Measurements from ENCODE around the gene WIPF3.
"Not testable (repeated sequence)": the region's sequence is repeated elsewhere in the genome, so short reads cannot be mapped to it uniquely, and the experiment has no call there.

The WIPF3 gene

GRCh38 chr7:29884399-29885272, 78.3 kb downstream of the WIPF3 start:
- Histone ChIP-seq H3K27me3 (ENCODE audit: insufficient read depth, insufficient read length) (no peaks in the 10 kb centered on the region), H3K4me3 (ENCODE audit: insufficient read length, low read depth) (peak overlapping the region; percentile 21), H3K4me1 (ENCODE audit: insufficient read depth, insufficient read length) (no peaks in the 10 kb centered on the region), H3K9me3 (ENCODE audit: insufficient read depth, low read length) (no peaks in the 10 kb centered on the region), H3K9ac (ENCODE audit: insufficient read length, low read depth) (peak overlapping the region; percentile 71), H3K36me3 (ENCODE audit: insufficient read depth, insufficient read length, low read length) (no peaks in the 10 kb centered on the region)
- TF ChIP-seq YY1 (IDR thresholded peaks at IDR 0.05; ENCODE audit: insufficient read depth, insufficient read length) = no peak
- no peak for TF ChIP-seq SUZ12 (IDR thresholded peaks at IDR 0.05; ENCODE audit: extremely low read depth, insufficient read depth, insufficient read length)
- TF ChIP-seq ZNF274 (IDR thresholded peaks at IDR 0.05; ENCODE audit: low read depth, low read length) = no peak
- peak; percentile 13 for DNase-seq (ENCODE audit: low read depth, low spot score)

GRCh38 chr7:29885626-29886025, 79.3 kb downstream of the WIPF3 start:
- H3K4me1 ChIP-seq (ENCODE audit: insufficient read depth, insufficient read length) = no peaks in the 10 kb centered on the region
- no peak overlapping the region for H3K4me3 ChIP-seq (ENCODE audit: insufficient read length, low read depth)
- no peak overlapping the region for H3K9ac ChIP-seq (ENCODE audit: insufficient read length, low read depth)
- H3K27me3 ChIP-seq (ENCODE audit: insufficient read depth, insufficient read length) = no peaks in the 10 kb centered on the region
- H3K9me3 ChIP-seq (ENCODE audit: insufficient read depth, low read length) = no peaks in the 10 kb centered on the region
- no peak for TF ChIP-seq ZNF274 (IDR thresholded peaks at IDR 0.05; ENCODE audit: low read depth, low read length)
- no peak for TF ChIP-seq YY1 (IDR thresholded peaks at IDR 0.05; ENCODE audit: insufficient read depth, insufficient read length)
- no peak for TF ChIP-seq SUZ12 (IDR thresholded peaks at IDR 0.05; ENCODE audit: extremely low read depth, insufficient read depth, insufficient read length)
- H3K36me3 ChIP-seq (ENCODE audit: insufficient read depth, insufficient read length, low read length) = no peaks in the 10 kb centered on the region
- DNase-seq (ENCODE audit: low read depth, low spot score) = no peak

GRCh38 chr7:29886827-29887226, 80.5 kb downstream of the WIPF3 start:
- Histone ChIP-seq H3K4me1 (ENCODE audit: insufficient read depth, insufficient read length) (no peaks in the 10 kb centered on the region), H3K36me3 (ENCODE audit: insufficient read depth, insufficient read length, low read length) (no peaks in the 10 kb centered on the region), H3K9ac (ENCODE audit: insufficient read length, low read depth) (no peak overlapping the region), H3K9me3 (ENCODE audit: insufficient read depth, low read length) (no peaks in the 10 kb centered on the region), H3K27me3 (ENCODE audit: insufficient read depth, insufficient read length) (no peaks in the 10 kb centered on the region), H3K4me3 (ENCODE audit: insufficient read length, low read depth) (no peak overlapping the region)
- TF ChIP-seq YY1 (IDR thresholded peaks at IDR 0.05; ENCODE audit: insufficient read depth, insufficient read length) (no peak), ZNF274 (IDR thresholded peaks at IDR 0.05; ENCODE audit: low read depth, low read length) (no peak), SUZ12 (IDR thresholded peaks at IDR 0.05; ENCODE audit: extremely low read depth, insufficient read depth, insufficient read length) (no peak)
- DNase-seq (ENCODE audit: low read depth, low spot score) = no peak

GRCh38 chr7:29888006-29888405, 81.7 kb downstream of the WIPF3 start:
- H3K9me3 ChIP-seq (ENCODE audit: insufficient read depth, low read length) = no peaks in the 10 kb centered on the region
- no peaks in the 10 kb centered on the region for H3K36me3 ChIP-seq (ENCODE audit: insufficient read depth, insufficient read length, low read length)
- H3K9ac ChIP-seq (ENCODE audit: insufficient read length, low read depth) = no peak overlapping the region
- TF ChIP-seq SUZ12 (IDR thresholded peaks at IDR 0.05; ENCODE audit: extremely low read depth, insufficient read depth, insufficient read length) (no peak), YY1 (IDR thresholded peaks at IDR 0.05; ENCODE audit: insufficient read depth, insufficient read length) (no peak), ZNF274 (IDR thresholded peaks at IDR 0.05; ENCODE audit: low read depth, low read length) (no peak)
- no peak overlapping the region for H3K4me3 ChIP-seq (ENCODE audit: insufficient read length, low read depth)
- no peak for DNase-seq (ENCODE audit: low read depth, low spot score)
- H3K27me3 ChIP-seq (ENCODE audit: insufficient read depth, insufficient read length) = no peaks in the 10 kb centered on the region
- H3K4me1 ChIP-seq (ENCODE audit: insufficient read depth, insufficient read length) = no peaks in the 10 kb centered on the region

GRCh38 chr7:29889288-29889687, 83.0 kb downstream of the WIPF3 start:
- H3K4me3 ChIP-seq (ENCODE audit: insufficient read length, low read depth) = no peak overlapping the region
- H3K4me1 ChIP-seq (ENCODE audit: insufficient read depth, insufficient read length) = no peaks in the 10 kb centered on the region
- H3K36me3 ChIP-seq (ENCODE audit: insufficient read depth, insufficient read length, low read length) = no peaks in the 10 kb centered on the region
- no peak for DNase-seq (ENCODE audit: low read depth, low spot score)
- no peak overlapping the region for H3K9ac ChIP-seq (ENCODE audit: insufficient read length, low read depth)
- H3K27me3 ChIP-seq (ENCODE audit: insufficient read depth, insufficient read length) = no peaks in the 10 kb centered on the region
- TF ChIP-seq SUZ12 (IDR thresholded peaks at IDR 0.05; ENCODE audit: extremely low read depth, insufficient read depth, insufficient read length) = no peak
- TF ChIP-seq ZNF274 (IDR thresholded peaks at IDR 0.05; ENCODE audit: low read depth, low read length) = no peak
- no peak for TF ChIP-seq YY1 (IDR thresholded peaks at IDR 0.05; ENCODE audit: insufficient read depth, insufficient read length)
- H3K9me3 ChIP-seq (ENCODE audit: insufficient read depth, low read length) = no peaks in the 10 kb centered on the region

GRCh38 chr7:29890251-29890650, 83.9 kb downstream of the WIPF3 start:
- Histone ChIP-seq H3K4me3 (ENCODE audit: insufficient read length, low read depth) (no peak overlapping the region), H3K9ac (ENCODE audit: insufficient read length, low read depth) (no peak overlapping the region), H3K36me3 (ENCODE audit: insufficient read depth, insufficient read length, low read length) (no peaks in the 10 kb centered on the region), H3K9me3 (ENCODE audit: insufficient read depth, low read length) (no peaks in the 10 kb centered on the region), H3K27me3 (ENCODE audit: insufficient read depth, insufficient read length) (no peaks in the 10 kb centered on the region), H3K4me1 (ENCODE audit: insufficient read depth, insufficient read length) (no peaks in the 10 kb centered on the region)
- no peak for TF ChIP-seq ZNF274 (IDR thresholded peaks at IDR 0.05; ENCODE audit: low read depth, low read length)
- no peak for TF ChIP-seq YY1 (IDR thresholded peaks at IDR 0.05; ENCODE audit: insufficient read depth, insufficient read length)
- no peak for TF ChIP-seq SUZ12 (IDR thresholded peaks at IDR 0.05; ENCODE audit: extremely low read depth, insufficient read depth, insufficient read length)
- no peak for DNase-seq (ENCODE audit: low read depth, low spot score)

GRCh38 chr7:29890786-29891185, 84.5 kb downstream of the WIPF3 start:
- not testable (repeated sequence) for DNase-seq (ENCODE audit: low read depth, low spot score); H3K27me3 ChIP-seq (ENCODE audit: insufficient read depth, insufficient read length); H3K36me3 ChIP-seq (ENCODE audit: insufficient read depth, insufficient read length, low read length); H3K9ac ChIP-seq (ENCODE audit: insufficient read length, low read depth); H3K4me3 ChIP-seq (ENCODE audit: insufficient read length, low read depth); H3K4me1 ChIP-seq (ENCODE audit: insufficient read depth, insufficient read length); H3K9me3 ChIP-seq (ENCODE audit: insufficient read depth, low read length)
